GM12873 (cell line): ENCODE results near the gene PCMT1.

Experiments
- TF ChIP-seq, protein P1 (sequence below): IDR thresholded peaks from 2 replicates; pipeline ENCODE4 v1.5.1; 2012; ENCODE audit warnings: low read depth, mild to moderate bottlenecking, moderate library complexity, low read length, control low read depth; ENCODE audit not compliant: insufficient read depth; ENCODE audit errors: missing control alignments

The PCMT1 gene

DNA sequence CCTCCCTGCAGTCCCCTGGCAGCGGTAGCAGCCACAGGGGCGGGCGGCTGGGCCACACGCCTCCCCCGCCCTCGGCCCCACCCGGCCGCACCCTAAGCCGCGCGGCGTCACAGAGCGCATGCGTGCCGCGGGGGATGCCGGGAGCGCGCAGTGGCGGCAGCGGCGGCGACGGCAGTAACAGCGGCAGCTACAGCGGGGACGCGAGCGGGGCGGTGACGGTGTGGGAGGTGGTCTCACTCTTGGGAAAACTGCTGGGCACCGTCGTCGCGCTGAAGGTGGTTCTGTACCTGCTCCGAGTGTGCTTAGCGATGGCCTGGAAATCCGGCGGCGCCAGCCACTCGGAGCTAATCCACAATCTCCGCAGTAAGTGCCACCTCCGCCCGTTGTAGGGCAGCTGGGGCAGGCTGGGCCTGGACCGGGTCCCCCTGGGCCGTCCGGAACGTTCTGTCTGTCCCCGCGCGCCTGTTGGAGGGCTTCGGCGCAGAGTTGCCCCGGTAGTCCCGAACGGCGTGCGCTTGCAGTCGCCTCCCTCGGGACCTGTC, at the start of gene PCMT1:
Gene PCMT1 (plus strand): TSS at position 148 of the 542 bp plus-strand sequence. CDS start 161 bp downstream, at position 309.
- TF ChIP-seq, protein P1, sequence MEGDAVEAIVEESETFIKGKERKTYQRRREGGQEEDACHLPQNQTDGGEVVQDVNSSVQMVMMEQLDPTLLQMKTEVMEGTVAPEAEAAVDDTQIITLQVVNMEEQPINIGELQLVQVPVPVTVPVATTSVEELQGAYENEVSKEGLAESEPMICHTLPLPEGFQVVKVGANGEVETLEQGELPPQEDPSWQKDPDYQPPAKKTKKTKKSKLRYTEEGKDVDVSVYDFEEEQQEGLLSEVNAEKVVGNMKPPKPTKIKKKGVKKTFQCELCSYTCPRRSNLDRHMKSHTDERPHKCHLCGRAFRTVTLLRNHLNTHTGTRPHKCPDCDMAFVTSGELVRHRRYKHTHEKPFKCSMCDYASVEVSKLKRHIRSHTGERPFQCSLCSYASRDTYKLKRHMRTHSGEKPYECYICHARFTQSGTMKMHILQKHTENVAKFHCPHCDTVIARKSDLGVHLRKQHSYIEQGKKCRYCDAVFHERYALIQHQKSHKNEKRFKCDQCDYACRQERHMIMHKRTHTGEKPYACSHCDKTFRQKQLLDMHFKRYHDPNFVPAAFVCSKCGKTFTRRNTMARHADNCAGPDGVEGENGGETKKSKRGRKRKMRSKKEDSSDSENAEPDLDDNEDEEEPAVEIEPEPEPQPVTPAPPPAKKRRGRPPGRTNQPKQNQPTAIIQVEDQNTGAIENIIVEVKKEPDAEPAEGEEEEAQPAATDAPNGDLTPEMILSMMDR, result peak; percentile 2

DNA sequence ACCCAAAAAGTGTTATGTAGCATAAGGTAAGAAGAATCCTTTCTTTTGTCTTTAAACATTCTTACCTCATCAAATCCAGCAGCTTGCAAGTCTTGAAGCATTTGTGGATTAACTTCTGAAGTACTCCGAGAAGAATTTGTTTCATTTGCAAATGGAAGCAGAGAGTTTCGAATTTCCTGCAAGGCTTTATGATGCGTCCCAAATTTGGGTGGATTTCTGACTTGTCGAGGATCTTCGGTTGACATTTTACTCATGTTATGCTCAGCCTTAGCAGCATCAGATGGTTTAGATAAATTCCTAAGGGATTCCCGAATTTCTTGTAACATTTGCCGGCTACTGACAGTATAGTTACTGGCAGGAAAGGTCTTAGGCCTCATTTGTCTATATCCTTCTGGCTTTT, 47.8 kb upstream of the PCMT1 start:
- TF ChIP-seq, protein P1, result no peak

DNA sequence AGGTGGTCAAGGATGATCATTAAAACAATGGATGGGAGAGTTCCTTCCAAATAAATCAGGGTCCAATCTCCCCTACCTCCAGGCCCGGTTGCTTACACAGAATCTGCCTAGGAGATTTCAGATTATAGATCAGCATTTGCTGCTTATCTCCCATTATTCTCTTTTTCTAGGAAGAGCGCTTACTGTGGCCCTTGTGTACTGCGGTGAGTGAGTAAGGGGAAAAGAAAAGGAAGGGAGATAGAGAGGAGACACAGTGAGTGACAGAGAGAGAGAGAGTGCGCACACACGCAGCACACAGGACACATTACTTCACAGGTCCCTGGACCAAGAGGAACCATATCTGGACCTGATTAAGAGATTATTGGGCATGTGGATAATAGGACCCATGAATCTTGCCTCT, 37.8 kb upstream of the PCMT1 start:
- TF ChIP-seq, protein P1, result no peak

DNA sequence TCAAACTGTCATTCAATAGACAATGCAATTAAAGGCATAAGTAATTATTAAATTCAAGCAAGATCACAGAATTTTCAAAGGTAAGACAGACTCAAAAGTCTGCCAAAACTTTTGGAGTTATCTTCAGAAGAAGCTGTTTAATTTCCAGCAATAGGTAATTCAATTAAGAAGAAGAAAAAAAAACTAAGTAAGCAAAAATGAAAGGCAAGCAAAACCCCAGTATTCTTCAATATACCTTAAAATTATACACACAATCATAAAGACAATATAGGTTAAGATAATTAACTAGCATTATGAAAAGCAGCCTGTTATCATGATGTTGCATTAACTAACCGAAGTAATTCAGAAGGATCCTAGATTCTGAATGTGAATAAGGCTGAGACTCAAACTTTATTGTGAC, 35.1 kb upstream of the PCMT1 start:
- TF ChIP-seq, protein P1, result no peak

DNA sequence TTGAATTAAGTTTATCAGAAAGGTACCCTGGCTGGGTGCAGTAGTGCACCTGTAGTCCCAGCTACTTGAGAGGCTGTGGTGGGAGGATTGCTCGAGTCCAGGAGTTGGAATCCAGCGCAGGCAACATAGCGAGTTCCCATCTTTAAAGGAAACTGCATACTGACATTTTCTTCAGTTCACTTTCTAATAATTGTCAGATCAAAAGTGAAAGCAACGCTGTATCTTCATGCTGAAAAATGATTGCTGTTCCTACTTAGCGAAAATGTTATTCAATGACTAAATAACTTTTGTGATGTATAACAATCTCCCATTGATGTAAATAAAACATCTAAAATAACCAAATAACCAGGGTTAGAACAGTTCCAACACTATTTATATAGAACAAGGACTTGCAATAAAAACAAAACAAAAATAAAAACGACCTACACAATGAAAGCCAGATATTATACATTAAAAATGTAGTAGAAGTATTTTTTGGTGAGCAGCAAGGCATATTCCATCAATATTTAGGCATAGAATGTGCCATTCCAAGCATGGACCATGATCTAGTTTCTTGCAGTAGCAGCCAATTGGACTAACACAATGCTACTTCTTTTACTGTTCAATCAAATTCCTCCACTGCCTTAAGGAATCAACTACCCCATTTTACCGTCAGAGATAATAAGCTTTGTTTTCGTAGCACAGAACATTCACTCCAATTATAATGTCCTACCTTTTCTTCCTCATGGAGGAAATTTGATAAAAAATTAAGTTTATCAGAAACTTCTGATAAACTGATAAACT, 33.2 kb upstream of the PCMT1 start:
- TF ChIP-seq, protein P1, result no peak

DNA sequence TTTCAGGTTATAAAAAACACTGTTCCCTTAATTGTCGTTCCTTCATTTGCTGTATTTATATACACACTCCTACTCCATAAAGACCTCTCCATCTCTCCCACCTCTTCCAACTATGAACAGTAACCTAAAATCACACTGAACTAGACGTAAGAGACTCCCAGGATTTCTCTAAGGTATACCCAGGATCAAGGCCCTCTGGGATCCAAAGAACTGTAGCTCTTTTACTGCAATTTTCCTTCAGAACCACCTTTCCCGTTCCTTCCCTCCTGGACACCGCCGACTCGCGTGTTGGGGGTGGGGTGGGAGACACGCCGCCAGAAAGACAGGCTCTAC, 32.3 kb upstream of the PCMT1 start:
- TF ChIP-seq, protein P1, result no peak

DNA sequence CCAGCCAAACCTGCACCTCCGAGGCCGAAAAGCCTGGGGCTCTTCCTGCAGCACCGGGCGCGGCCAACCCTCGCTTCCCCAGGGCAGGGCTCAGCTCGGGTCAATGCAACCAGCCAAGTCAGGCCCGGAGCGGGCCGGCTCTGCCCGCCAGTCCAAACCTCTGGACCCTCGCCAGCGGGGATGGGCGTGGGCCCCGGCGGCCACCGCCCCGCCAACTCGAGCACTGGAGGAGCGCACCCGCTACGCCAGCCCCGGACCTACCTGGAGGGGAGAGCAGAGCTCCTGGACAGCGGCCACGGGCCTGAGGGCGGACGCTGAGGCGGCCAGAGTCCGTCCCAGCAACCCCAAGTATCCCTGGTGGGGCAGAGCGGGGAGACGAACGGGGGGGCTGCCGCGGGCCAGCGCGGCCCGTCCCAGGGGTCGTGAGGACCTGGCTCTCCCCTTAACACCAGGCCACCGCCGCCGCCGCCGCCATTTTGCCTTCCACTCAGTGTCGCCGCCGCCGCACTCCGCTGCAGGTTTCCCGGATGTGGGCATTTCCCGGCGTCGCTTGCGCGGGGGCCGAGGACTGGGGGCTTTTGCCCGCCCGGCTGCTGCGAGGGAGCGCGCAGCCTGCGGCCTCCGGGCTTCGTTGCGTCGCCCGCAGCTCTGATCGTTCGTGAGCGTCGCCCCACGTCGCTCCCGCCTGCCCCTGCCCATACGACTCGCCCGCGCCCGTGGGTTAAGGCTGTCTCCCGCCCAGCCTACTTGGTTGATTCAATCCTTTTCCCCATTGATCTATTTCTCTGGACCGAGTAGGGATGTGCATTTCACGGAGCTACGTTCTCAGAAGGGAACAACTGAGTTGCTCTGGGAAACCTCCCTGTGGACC, 31.7 kb upstream of the PCMT1 start, which contains the start of gene LATS1:
Gene LATS1 (minus strand): TSS at position 514 of the 871 bp plus-strand sequence. CDS start 15,975 bp downstream, outside the sequence.
- TF ChIP-seq, protein P1, result no peak
